Small intestine (tissue), 7 donors: Measurements from ENCODE around the gene MPZL3. TPM values are rescaled to one million over a fixed set of nuclear protein-coding genes. Genes with fewer than 3 reads are reported as not detected.
A peak's percentile ranks its signal among the peaks of the same experiment; 100 is the strongest.

Experiments used
- DNase-seq, 2 donors: peaks; one replicate each; pipeline versions ENCODE4 v3.0.0 to v3.0.0-alpha.2; 2013
- FAIRE-seq: peaks from 2 replicates; lab custom pipeline; 2012; peaks lifted over from hg19 to GRCh38; lab: Jason Lieb, UNC
- H3K27ac ChIP-seq, 3 donors: one replicate each; pipeline ENCODE4 v1.5.1; 2013; ENCODE audit warnings: low read length in 2 of 3, mild to moderate bottlenecking in 2 of 3, control low read depth in 1 of 3, inconsistent platforms in 1 of 3, low read depth in 1 of 3, moderate library complexity in 1 of 3
- H3K27me3 ChIP-seq, 3 donors: one replicate each; pipeline ENCODE4 v1.6.1; 2013; ENCODE audit warnings: low read length in 3 of 3, inconsistent platforms in 1 of 3; ENCODE audit not compliant: control insufficient read depth in 3 of 3, insufficient read depth in 3 of 3
- H3K36me3 ChIP-seq, 3 donors: one replicate each; pipeline ENCODE4 v1.6.1; 2013; ENCODE audit warnings: low read length in 3 of 3, inconsistent platforms in 1 of 3, low read depth in 1 of 3, mild to moderate bottlenecking in 1 of 3, moderate library complexity in 1 of 3; ENCODE audit not compliant: control insufficient read depth in 3 of 3, insufficient read depth in 2 of 3
- H3K4me1 ChIP-seq, 3 donors: one replicate each; pipeline ENCODE4 v1.6.1; 2013; ENCODE audit warnings: low read length in 2 of 3, inconsistent platforms in 1 of 3, low read depth in 1 of 3, mild to moderate bottlenecking in 1 of 3, moderate library complexity in 1 of 3; ENCODE audit not compliant: control insufficient read depth in 3 of 3, insufficient read depth in 2 of 3
- H3K4me3 ChIP-seq, 3 donors: one replicate each; pipeline ENCODE4 v1.5.1; 2013; ENCODE audit warnings: low read length in 3 of 3, control low read depth in 1 of 3, inconsistent platforms in 1 of 3, low read depth in 1 of 3, mild to moderate bottlenecking in 1 of 3, moderate library complexity in 1 of 3
- H3K9me3 ChIP-seq, 2 donors: one replicate each; pipeline ENCODE4 v1.6.1; 2013; ENCODE audit warnings: low read depth in 1 of 2, low read length in 1 of 2; ENCODE audit not compliant: control insufficient read depth in 2 of 2, insufficient read depth in 1 of 2
- WGBS, 3 donors: extraction: QIAGEN DNeasy Blood & Tissue Kit; methylation state at CpG; one replicate each; pipeline ENCODE4 v1.1.7; 2013; 5-methylcytosine and 5-hydroxymethylcytosine counted together
- polyA plus RNA-seq, 4 donors: library from polyadenylated mRNA; stranded (reverse) in 3 of 4; unstranded in 1 of 4; fragments of 200-250 nt in 3 of 4; fragments of 120-200 nt in 1 of 4; gene quantifications; one replicate each; pipeline versions ENCODE4 v1.2.1 to v1.2.3, GENCODE V29; 2013
- donor health status: healthy with polysubstance abuse.
- donor health status: control.
- donor health status: control.
- donor health status: Bipolar disorder and iron deficiency.
- donor health status: healthy.

The MPZL3 gene
- polyA plus RNA-seq, 4 donors = 3.0 to 24.9 (median 4.0) TPM

DNA sequence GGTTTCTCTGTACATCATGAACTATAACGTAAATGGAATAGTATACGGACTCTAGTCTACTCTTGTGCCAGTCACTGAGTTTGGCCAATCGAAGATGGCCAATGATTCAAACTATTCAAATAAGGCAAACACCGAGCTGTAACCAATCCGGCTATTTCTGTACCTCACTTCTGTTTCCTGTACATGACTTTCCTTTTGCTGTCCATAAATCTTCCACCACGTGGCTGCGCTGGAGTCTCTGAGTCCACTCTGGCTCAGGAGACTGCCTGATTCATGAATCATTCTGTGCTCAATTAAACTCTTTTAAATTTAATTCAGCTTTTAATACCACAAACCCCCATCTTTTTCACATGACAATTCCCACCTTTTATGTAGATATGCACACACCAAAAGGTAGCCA, 25.9 kb downstream of the MPZL3 start:
- FAIRE-seq (no peak), DNase-seq (no peak)
- no peaks in the 10 kb centered on the region for H3K27me3 ChIP-seq
- H3K4me3 ChIP-seq = no peak overlapping the region
- H3K9me3 ChIP-seq = no peaks in the 10 kb centered on the region
- H3K36me3 ChIP-seq = peaks cover 2 to 5% (median 4%) of the 10 kb centered on the region in 3 donors
- WGBS, 3 donors = 68 to 85% (median 78%) methylated on average over 7 of the region's 7 CpGs
- no peak overlapping the region for H3K27ac ChIP-seq
- no peaks in the 10 kb centered on the region for H3K4me1 ChIP-seq

GRCh38 chr11:118224511-118225188, 27.5 kb downstream of the MPZL3 start, which contains the start of gene JAML:
TSS of gene JAML (minus strand) at chr11:118225011. CDS start at chr11:118214866, 10,145 bp downstream.
- WGBS, 3 donors = 62 to 75% (median 64%) methylated on average over 6 of the region's 6 CpGs
- Histone ChIP-seq H3K27ac (peak within 1 kb of the TSS in 2 of 3 donors; percentile 37 to 65), H3K4me3 (peak within 1 kb of the TSS in 2 of 3 donors; percentile 10 to 48), H3K9me3 (no peaks in the 10 kb centered on the region), H3K4me1 (no peaks in the 10 kb centered on the region), H3K27me3 (peaks cover 0 to 3% (median 0%) of the 10 kb centered on the region in 3 donors), H3K36me3 (peaks cover 0 to 4% (median 2%) of the 10 kb centered on the region in 3 donors)
- FAIRE-seq (no peak), DNase-seq (peak in 1 of 2 donors; percentile 45)

DNA sequence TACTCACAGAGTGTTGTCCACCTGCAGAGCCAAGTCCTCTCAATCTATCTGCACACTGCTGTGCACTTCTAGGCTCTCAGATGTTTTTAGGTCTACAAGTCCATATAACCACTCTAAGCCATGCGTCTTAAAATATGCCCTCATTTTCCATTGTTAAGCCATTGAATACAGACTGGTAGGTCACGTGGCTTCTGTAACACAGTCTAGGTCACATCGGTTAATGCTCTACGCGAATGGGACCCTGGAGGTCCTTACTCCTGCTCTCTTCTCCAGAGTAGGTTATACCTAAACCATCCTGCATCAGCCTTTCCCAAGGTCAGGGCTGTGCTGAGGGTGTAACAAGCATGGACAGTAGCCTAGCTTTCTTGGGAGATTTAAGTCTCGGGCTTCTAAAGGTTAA, 28.2 kb downstream of the MPZL3 start:
- Histone ChIP-seq H3K4me1 (no peaks in the 10 kb centered on the region), H3K9me3 (no peaks in the 10 kb centered on the region), H3K27me3 (peaks cover 0 to 3% (median 0%) of the 10 kb centered on the region in 3 donors), H3K27ac (peak overlapping the region in 2 of 3 donors; percentile 37 to 60), H3K36me3 (peaks cover 0 to 2% (median 2%) of the 10 kb centered on the region in 3 donors), H3K4me3 (peak overlapping the region in 2 of 3 donors; percentile 10 to 44)
- DNase-seq = no peak
- WGBS, 3 donors = 67 to 83% (median 77%) methylated on average over 6 of the region's 6 CpGs
- no peak for FAIRE-seq

- peaks cover 0 to 3% (median 0%) of the 10 kb centered on the region in 3 donors for H3K27me3 ChIP-seq
- peak overlapping the region in 2 of 3 donors; percentile 11 to 60 for H3K27ac ChIP-seq
- no peak for DNase-seq
- H3K4me3 ChIP-seq = peak overlapping the region in 2 of 3 donors; percentile 10 to 44
- FAIRE-seq = no peak
- H3K4me1 ChIP-seq = no peaks in the 10 kb centered on the region
- H3K36me3 ChIP-seq = peaks cover 0 to 2% (median 2%) of the 10 kb centered on the region in 3 donors
- H3K9me3 ChIP-seq = no peaks in the 10 kb centered on the region
- 51 to 88% (median 65%) methylated on average over 2 of the region's 2 CpGs for WGBS, 3 donors
Measured at GRCh38 chr11:118223570-118223969, 28.6 kb downstream of the MPZL3 start.

GRCh38 chr11:118222437-118222836, 29.7 kb downstream of the MPZL3 start:
- FAIRE-seq (no peak), DNase-seq (no peak)
- Histone ChIP-seq H3K27ac (no peak overlapping the region), H3K4me1 (no peaks in the 10 kb centered on the region), H3K27me3 (peaks cover 0 to 3% (median 0%) of the 10 kb centered on the region in 3 donors), H3K4me3 (no peak overlapping the region), H3K36me3 (peaks cover 0 to 2% (median 2%) of the 10 kb centered on the region in 3 donors), H3K9me3 (no peaks in the 10 kb centered on the region)
- WGBS, 3 donors = 71 to 82% (median 73%) methylated on average over 4 of the region's 4 CpGs

GRCh38 chr11:118221419-118221818, 30.7 kb downstream of the MPZL3 start:
- FAIRE-seq (no peak), DNase-seq (no peak)
- Histone ChIP-seq H3K4me3 (peak overlapping the region in 1 of 3 donors; percentile 35), H3K36me3 (peaks cover 0 to 2% (median 0%) of the 10 kb centered on the region in 3 donors), H3K27ac (no peak overlapping the region), H3K9me3 (no peaks in the 10 kb centered on the region), H3K4me1 (peaks cover 0 to 4% (median 0%) of the 10 kb centered on the region in 3 donors), H3K27me3 (peaks cover 0 to 3% (median 0%) of the 10 kb centered on the region in 3 donors)
- 76 to 93% (median 86%) methylated on average over 5 of the region's 5 CpGs for WGBS, 3 donors

GRCh38 chr11:118219732-118220131, 32.4 kb downstream of the MPZL3 start:
- Histone ChIP-seq H3K27me3 (peaks cover 0 to 3% (median 0%) of the 10 kb centered on the region in 3 donors), H3K27ac (peak overlapping the region in 1 of 3 donors; percentile 49), H3K9me3 (no peaks in the 10 kb centered on the region), H3K36me3 (no peaks in the 10 kb centered on the region), H3K4me1 (peaks cover 0 to 18% (median 2%) of the 10 kb centered on the region in 3 donors), H3K4me3 (no peak overlapping the region)
- FAIRE-seq (no peak), DNase-seq (no peak)
- WGBS, 3 donors = 54 to 75% (median 60%) methylated on average over 1 of the region's 1 CpG

DNA sequence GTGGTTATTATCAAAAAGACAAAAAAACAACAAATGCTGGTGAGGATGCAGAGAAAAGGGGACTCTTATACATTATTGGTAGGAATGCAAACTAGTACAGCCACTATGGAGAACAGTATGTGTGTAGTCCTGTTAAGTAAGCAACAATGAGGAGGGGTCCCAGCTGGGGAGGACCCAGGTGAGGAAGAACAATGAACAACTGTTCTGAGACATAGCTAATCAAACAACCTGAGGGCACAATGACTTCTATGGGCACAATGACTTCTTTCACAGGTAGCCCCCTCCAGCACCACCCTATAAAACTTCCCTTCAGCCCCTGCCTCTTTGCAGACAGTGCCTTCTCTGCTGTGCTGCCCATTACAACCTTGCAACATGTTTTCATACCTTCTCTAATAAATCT, 32.9 kb downstream of the MPZL3 start:
- Histone ChIP-seq H3K9me3 (no peaks in the 10 kb centered on the region), H3K27ac (peak overlapping the region in 1 of 3 donors; percentile 49), H3K4me1 (peaks cover 2 to 23% (median 6%) of the 10 kb centered on the region in 3 donors), H3K4me3 (no peak overlapping the region), H3K36me3 (no peaks in the 10 kb centered on the region), H3K27me3 (peaks cover 0 to 3% (median 0%) of the 10 kb centered on the region in 3 donors)
- DNase-seq (no peak), FAIRE-seq (no peak)
